GM12891 (cell line): ENCODE data around the gene LRP11.

Source experiments
- POLR2A ChIP-seq: IDR thresholded peaks from 2 replicates; pipeline ENCODE4 v1.6.1; 2011; ENCODE audit warnings: low read depth, low read length, control low read depth
- POLR2AphosphoS5 ChIP-seq: IDR thresholded peaks from 2 replicates; pipeline ENCODE4 v1.6.1; 2011; ENCODE audit warnings: low read depth, low read length, control low read depth
- TAF1 ChIP-seq: IDR thresholded peaks from 2 replicates; pipeline ENCODE4 v1.6.1; 2011; ENCODE audit warnings: low read depth, low read length, control low read depth

GRCh38 chr6:149897855-149898744 is 33.9 kb upstream of the LRP11 start, which contains the start of gene RAET1E:
- TF ChIP-seq POLR2AphosphoS5 (no peak), POLR2A (no peak), TAF1 (no peak)
